ENCODE measurements around the gene CNOT10.

Gene CNOT10

GRCh38 chr3:32818970-32819511 is 134.1 kb downstream of the CNOT10 start:
- no peak for DNase-seq

GRCh38 chr3:32819551-32820348 is 134.8 kb downstream of the CNOT10 start:
- DNase-seq: no peak

DNA sequence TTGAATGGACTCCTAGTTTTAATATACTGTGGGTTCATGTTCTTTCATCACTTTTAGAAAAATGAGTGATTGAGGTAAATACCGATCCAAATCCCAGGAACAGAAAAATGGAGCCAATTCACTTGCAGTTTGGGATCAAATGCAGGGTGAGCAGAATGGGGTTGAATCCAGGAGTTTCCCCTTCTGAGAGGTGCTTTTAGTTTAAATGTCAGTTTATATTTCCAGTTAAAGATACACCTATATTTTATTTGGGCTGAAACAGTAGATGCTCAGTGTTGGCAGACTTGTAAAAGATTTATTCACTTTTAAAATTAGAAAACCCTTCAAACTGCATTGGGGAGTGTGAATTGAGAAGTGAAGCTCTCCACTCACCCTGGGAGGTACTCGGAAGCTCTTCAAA is 135.4 kb downstream of the CNOT10 start:
- DNase-seq: no peak

DNA sequence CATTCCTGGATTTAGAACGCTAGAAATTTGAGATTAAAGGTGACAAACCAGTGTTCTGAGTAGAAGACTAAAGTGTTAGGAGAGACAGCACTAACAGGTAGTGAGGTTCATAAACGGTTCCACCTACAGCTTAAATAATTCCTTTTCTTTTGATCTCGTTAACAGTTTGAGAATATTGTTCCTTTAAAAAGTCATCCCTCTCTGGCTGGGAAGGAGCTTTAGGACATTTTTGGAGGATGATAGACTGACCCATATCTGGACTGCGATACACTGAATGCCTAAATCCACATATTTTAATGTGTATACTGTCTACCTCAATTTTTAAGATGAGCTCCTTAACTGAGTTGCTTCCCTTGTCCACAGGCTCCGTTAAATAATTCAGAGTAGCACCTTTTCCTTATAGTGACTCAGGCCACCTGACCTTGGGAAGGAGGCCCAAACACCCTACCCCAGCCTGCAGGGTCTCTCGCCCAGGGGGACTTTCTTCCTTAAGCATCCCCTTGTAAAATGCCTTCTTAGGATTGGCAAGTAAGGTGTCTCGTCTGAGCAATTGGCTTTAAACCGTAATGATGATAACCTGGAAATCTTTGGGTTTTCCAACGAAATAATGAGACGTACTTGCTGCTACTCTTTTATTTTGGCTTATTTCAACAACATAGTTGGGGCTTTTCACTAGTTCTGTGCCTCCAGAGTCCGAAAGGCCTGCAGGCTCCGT is 136.1 kb downstream of the CNOT10 start:
- no peak for DNase-seq

DNA sequence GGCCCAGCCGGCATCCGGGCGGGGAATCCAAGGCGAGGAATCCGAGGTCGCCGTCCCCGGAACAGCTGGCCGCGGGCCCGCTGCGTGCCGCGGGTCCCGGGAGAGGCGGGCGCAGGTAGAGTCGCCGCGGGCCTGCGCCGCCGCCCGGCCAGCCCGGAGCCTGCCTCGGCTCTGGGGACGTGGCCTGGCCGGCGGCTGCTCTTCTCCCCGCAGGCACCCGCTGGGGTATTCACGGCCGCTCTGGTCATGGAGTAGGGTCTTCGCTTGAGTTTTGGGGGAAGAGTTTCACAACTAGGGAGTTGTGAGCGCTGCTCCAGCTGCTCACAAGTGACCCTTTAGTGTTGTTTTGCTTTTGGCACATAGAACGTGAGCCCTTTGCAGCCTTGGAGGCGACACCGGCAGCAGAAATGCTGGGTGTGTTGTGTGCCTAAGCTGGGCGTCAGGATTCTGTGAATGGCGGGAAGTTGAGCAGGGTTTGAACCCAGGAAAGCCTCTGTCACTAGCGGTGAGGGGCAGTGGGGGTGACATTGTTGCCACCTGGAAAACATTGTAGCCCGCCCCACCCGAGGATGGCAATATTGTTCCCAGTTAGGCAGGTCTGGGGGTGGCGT is 136.8 kb downstream of the CNOT10 start:
- DNase-seq: no peak

- DNase-seq: no peak
Observed at GRCh38 chr3:32822609-32823498, 137.9 kb downstream of the CNOT10 start.

All from kidney glomerular epithelial cell (primary cell).